Naive thymus-derived CD4-positive, alpha-beta T cell (primary cell): Measurements from ENCODE around the gene PDPR. TPM values are rescaled to one million over a fixed set of nuclear protein-coding genes. Genes with fewer than 3 reads are reported as not detected.
"Not testable (repeated sequence)": the region's sequence is repeated elsewhere in the genome, so short reads cannot be mapped to it uniquely, and the experiment has no call there.

Source experiments
- ATAC-seq: fragments of 150-1000 bp; cut with Tn5 transposase; 2 replicates; pipeline ENCODE4 v1.10.0; 2021; ENCODE audit warnings: mild to moderate bottlenecking, moderate library complexity
- CTCF ChIA-PET: fragments of 350-600 bp; sonication (Branson Sonifier 250); formaldehyde crosslinking; loops from one replicate; lab custom pipeline; 2021; ENCODE audit warnings: antibody characterized with exemption; lab: Charles Lee
- POLR2A ChIA-PET: fragments of 350-600 bp; sonication (Branson Sonifier 250); formaldehyde crosslinking; loops from one replicate; lab custom pipeline; 2021; ENCODE audit warnings: antibody characterized with exemption, inconsistent platforms; lab: Charles Lee
- DNase-seq, 9 donors: peaks; one replicate each; pipeline versions ENCODE4 v3.0.0 to v3.0.0-alpha.2; 2020 to 2022; ENCODE audit warnings: mixed read lengths in 1 of 9
- H3K27ac ChIP-seq: one replicate; pipeline ENCODE4 v1.7.0; 2013; ENCODE audit warnings: mild to moderate bottlenecking, low read depth, low read length, moderate library complexity
- H3K27me3 ChIP-seq, 2 donors: one replicate each; pipeline ENCODE4 v1.7.0; 2013; ENCODE audit warnings: low read length in 2 of 2, mild to moderate bottlenecking in 2 of 2, moderate library complexity in 2 of 2; ENCODE audit not compliant: control insufficient read depth in 2 of 2, insufficient read depth in 2 of 2
- H3K36me3 ChIP-seq, 3 experiments: 1 replicate in 2 of 3; 2 replicates in 1 of 3; pipeline ENCODE4 v1.7.0; 2013; ENCODE audit warnings: low read length in 3 of 3, mild to moderate bottlenecking in 3 of 3, moderate library complexity in 1 of 3; ENCODE audit not compliant: insufficient read depth in 3 of 3, control insufficient read depth in 2 of 3
- H3K4me1 ChIP-seq, 2 donors: one replicate each; pipeline ENCODE4 v1.7.0; 2013; ENCODE audit warnings: low read length in 2 of 2, mild to moderate bottlenecking in 2 of 2, moderate library complexity in 1 of 2; ENCODE audit not compliant: control insufficient read depth in 2 of 2, insufficient read depth in 2 of 2
- H3K4me3 ChIP-seq: 2 replicates; pipeline ENCODE4 v1.7.0; 2013; ENCODE audit warnings: mild to moderate bottlenecking, low read length
- H3K9me3 ChIP-seq, 3 experiments: 1 replicate in 2 of 3; 2 replicates in 1 of 3; pipeline ENCODE4 v1.7.0; 2013; ENCODE audit warnings: low read length in 3 of 3; ENCODE audit not compliant: control insufficient read depth in 2 of 3
- H3K27ac Mint-ChIP-seq, 9 donors: one replicate each; pipeline ENCODE4 v1.8.0; 2020 to 2022; ENCODE audit warnings: mixed read lengths in 9 of 9, mild to moderate bottlenecking in 8 of 9, moderate library complexity in 5 of 9, inconsistent platforms in 2 of 9
- H3K27me3 Mint-ChIP-seq, 5 donors: one replicate each; pipeline ENCODE4 v1.8.0; 2021 to 2022; ENCODE audit warnings: mixed read lengths in 5 of 5, mild to moderate bottlenecking in 1 of 5
- H3K36me3 Mint-ChIP-seq, 5 donors: one replicate each; pipeline ENCODE4 v1.8.0; 2020 to 2022; ENCODE audit warnings: mixed read lengths in 5 of 5, mild to moderate bottlenecking in 3 of 5, inconsistent platforms in 1 of 5
- H3K4me1 Mint-ChIP-seq, 7 donors: one replicate each; pipeline ENCODE4 v1.8.0; 2020 to 2022; ENCODE audit warnings: mixed read lengths in 7 of 7, mild to moderate bottlenecking in 3 of 7, inconsistent platforms in 1 of 7
- H3K4me3 Mint-ChIP-seq, 10 donors: one replicate each; pipeline ENCODE4 v1.8.0; 2020 to 2022; ENCODE audit warnings: mild to moderate bottlenecking in 10 of 10, mixed read lengths in 10 of 10, moderate library complexity in 6 of 10, inconsistent platforms in 2 of 10
- H3K9me3 Mint-ChIP-seq, 11 donors: one replicate each; pipeline ENCODE4 v1.8.0; 2020 to 2022; ENCODE audit warnings: mixed read lengths in 11 of 11, mild to moderate bottlenecking in 4 of 11, inconsistent platforms in 1 of 11, moderate library complexity in 1 of 11
- intact Hi-C, 2 donors: fragments of 100-400 bp; cut with micrococcal nuclease; formaldehyde crosslinking; loops; one replicate each; pipeline ENCODE4 v1.15.1; 2023
- polyA plus RNA-seq, 2 donors: library from polyadenylated mRNA; unstranded; fragments of 300-500 nt; fragmentation: Illumina TruSeq; gene quantifications; one replicate each; pipeline ENCODE4 v1.2.3, GENCODE V29; 2021
- total RNA-seq, 6 experiments: library from RNA in 5 of 6; stranded (reverse) in 5 of 6; gene quantifications; 1 replicate in 5 of 6; 2 replicates in 1 of 6; pipeline ENCODE4 v1.2.3 and lab custom pipeline; 2021 to 2026

PDPR gene
- total and polyA plus RNA-seq, 7 experiments from 2014 or later: 6.0 to 42.8 (median 37.5) TPM

- H3K4me3 ChIP-seq, ATAC-seq, H3K4me1 ChIP-seq, DNase-seq, H3K27ac ChIP-seq, H3K27me3 Mint-ChIP-seq, H3K9me3 Mint-ChIP-seq, H3K4me3 Mint-ChIP-seq, H3K4me1 Mint-ChIP-seq, H3K27ac Mint-ChIP-seq, H3K9me3 ChIP-seq, H3K27me3 ChIP-seq, intact Hi-C loops: not testable (repeated sequence)
- peaks cover 0 to 54% (median 4%) of the 10 kb centered on the region in 3 experiments for H3K36me3 ChIP-seq
- CTCF ChIA-PET: interaction anchor here (0.7 kb wide), 1 partner anchor 9 kb away, joined by 3 read pairs; no protein-coding TSS in a partner anchor
- H3K36me3 Mint-ChIP-seq: peaks cover 15 to 53% (median 23%) of the 10 kb centered on the region in 5 donors
- POLR2A ChIA-PET: interaction anchor here (0.7 kb wide), 1 partner anchor 453 kb away, joined by 3 read pairs; no protein-coding TSS in a partner anchor
Measured at GRCh38 chr16:70123822-70124221, 9.7 kb downstream of the PDPR start.

GRCh38 chr16:70126226-70126625 is 12.1 kb downstream of the PDPR start:
- POLR2A ChIA-PET, H3K4me3 ChIP-seq, DNase-seq, H3K9me3 Mint-ChIP-seq, H3K4me3 Mint-ChIP-seq, H3K27me3 Mint-ChIP-seq, H3K27ac Mint-ChIP-seq, intact Hi-C loops, H3K4me1 Mint-ChIP-seq, H3K27me3 ChIP-seq, H3K4me1 ChIP-seq, ATAC-seq, H3K27ac ChIP-seq, CTCF ChIA-PET, H3K9me3 ChIP-seq: not testable (repeated sequence)
- peaks cover 0 to 62% (median 4%) of the 10 kb centered on the region in 3 experiments for H3K36me3 ChIP-seq
- H3K36me3 Mint-ChIP-seq: peaks cover 15 to 55% (median 23%) of the 10 kb centered on the region in 5 donors

- POLR2A ChIA-PET, H3K27me3 ChIP-seq, CTCF ChIA-PET, H3K9me3 Mint-ChIP-seq, intact Hi-C loops, H3K4me1 ChIP-seq, H3K4me3 ChIP-seq, H3K4me1 Mint-ChIP-seq, H3K27ac ChIP-seq, DNase-seq, H3K27me3 Mint-ChIP-seq, H3K9me3 ChIP-seq, H3K4me3 Mint-ChIP-seq, ATAC-seq: not testable (repeated sequence)
- Mint-ChIP-seq H3K27ac (peak overlapping the region in 1 of 9 donors; percentile 36), H3K36me3 (peaks cover 9 to 53% (median 19%) of the 10 kb centered on the region in 5 donors)
- peaks cover 0 to 62% (median 7%) of the 10 kb centered on the region in 3 experiments for H3K36me3 ChIP-seq
Measured at GRCh38 chr16:70127706-70128105, 13.6 kb downstream of the PDPR start.

GRCh38 chr16:70128844-70129243 is 14.7 kb downstream of the PDPR start:
- H3K9me3 Mint-ChIP-seq, POLR2A ChIA-PET, H3K9me3 ChIP-seq, H3K27me3 Mint-ChIP-seq, H3K4me1 ChIP-seq, intact Hi-C loops, H3K27me3 ChIP-seq, DNase-seq, H3K27ac Mint-ChIP-seq, H3K4me3 ChIP-seq, H3K27ac ChIP-seq, H3K4me3 Mint-ChIP-seq, H3K4me1 Mint-ChIP-seq, CTCF ChIA-PET: not testable (repeated sequence)
- ATAC-seq: peak; percentile 11
- peaks cover 9 to 46% (median 15%) of the 10 kb centered on the region in 5 donors for H3K36me3 Mint-ChIP-seq
- H3K36me3 ChIP-seq: peaks cover 0 to 59% (median 7%) of the 10 kb centered on the region in 3 experiments

GRCh38 chr16:70135796-70136195 is 21.7 kb downstream of the PDPR start:
- Mint-ChIP-seq H3K27ac (peak overlapping the region in 2 of 9 donors; percentile 41 to 62), H3K36me3 (peaks cover 17 to 48% (median 28%) of the 10 kb centered on the region in 5 donors)
- ATAC-seq, CTCF ChIA-PET, H3K9me3 ChIP-seq, H3K4me1 ChIP-seq, H3K4me3 Mint-ChIP-seq, H3K4me3 ChIP-seq, intact Hi-C loops, H3K27me3 ChIP-seq, POLR2A ChIA-PET, H3K27ac ChIP-seq, H3K27me3 Mint-ChIP-seq, DNase-seq, H3K9me3 Mint-ChIP-seq, H3K4me1 Mint-ChIP-seq: not testable (repeated sequence)
- H3K36me3 ChIP-seq: peaks cover 0 to 67% (median 7%) of the 10 kb centered on the region in 3 experiments

- ATAC-seq, H3K4me3 Mint-ChIP-seq, H3K9me3 Mint-ChIP-seq, H3K4me3 ChIP-seq, H3K27me3 ChIP-seq, H3K9me3 ChIP-seq, H3K27ac ChIP-seq, intact Hi-C loops, H3K27ac Mint-ChIP-seq, H3K4me1 ChIP-seq, H3K27me3 Mint-ChIP-seq, POLR2A ChIA-PET, DNase-seq, H3K4me1 Mint-ChIP-seq, CTCF ChIA-PET: not testable (repeated sequence)
- peaks cover 0 to 71% (median 7%) of the 10 kb centered on the region in 3 experiments for H3K36me3 ChIP-seq
- H3K36me3 Mint-ChIP-seq: peaks cover 18 to 51% (median 28%) of the 10 kb centered on the region in 5 donors
Measured at GRCh38 chr16:70136595-70136994, 22.5 kb downstream of the PDPR start.

- H3K27ac ChIP-seq, H3K9me3 Mint-ChIP-seq, CTCF ChIA-PET, H3K4me1 Mint-ChIP-seq, H3K27ac Mint-ChIP-seq, H3K9me3 ChIP-seq, H3K4me3 ChIP-seq, H3K27me3 Mint-ChIP-seq, H3K27me3 ChIP-seq, H3K4me3 Mint-ChIP-seq, DNase-seq, H3K4me1 ChIP-seq, ATAC-seq, POLR2A ChIA-PET, intact Hi-C loops: not testable (repeated sequence)
- H3K36me3 ChIP-seq: peaks cover 0 to 64% (median 0%) of the 10 kb centered on the region in 3 experiments
- peaks cover 7 to 41% (median 21%) of the 10 kb centered on the region in 5 donors for H3K36me3 Mint-ChIP-seq
Measured at GRCh38 chr16:70142739-70143138, 28.6 kb downstream of the PDPR start.
